Ishikawa (cell line): Measurements from ENCODE around the gene DLGAP4.

Source experiments
- CREB1 ChIP-seq: IDR thresholded peaks from 2 replicates; pipeline ENCODE4 v1.6.1; 2012; ENCODE audit warnings: low read depth
- EP300 ChIP-seq: IDR thresholded peaks from 2 replicates; pipeline ENCODE4 v1.6.1; 2012; ENCODE audit warnings: borderline replicate concordance

- TF ChIP-seq CREB1 (no peak), EP300 (no peak)
Observed at GRCh38 chr20:36478137-36478905, 172.2 kb downstream of the DLGAP4 start.
